ENCODE data around the gene HNRNPK.

GRCh38 chr9:83920927-83921707 is 58.9 kb downstream of the HNRNPK start, which contains the start of gene KIF27:
- peak; percentile 36; the same call in 1 of the 2 replicates for TF ChIP-seq CTCF (IDR thresholded peaks at IDR 0.05; ENCODE audit: low read depth, low read length)
- TF ChIP-seq EZH2phosphoT487 (IDR thresholded peaks at IDR 0.05; ENCODE audit: low read depth), result no peak
